ENCODE data around the gene AGBL1. TPM values are rescaled to one million over a fixed set of nuclear protein-coding genes. Genes with fewer than 3 reads are reported as not detected.

The AGBL1 gene
- total and polyA plus RNA-seq, 2 donors (not counting 3 experiments of a cell fraction or from before 2014, with no cell fraction given), result not detected

DNA sequence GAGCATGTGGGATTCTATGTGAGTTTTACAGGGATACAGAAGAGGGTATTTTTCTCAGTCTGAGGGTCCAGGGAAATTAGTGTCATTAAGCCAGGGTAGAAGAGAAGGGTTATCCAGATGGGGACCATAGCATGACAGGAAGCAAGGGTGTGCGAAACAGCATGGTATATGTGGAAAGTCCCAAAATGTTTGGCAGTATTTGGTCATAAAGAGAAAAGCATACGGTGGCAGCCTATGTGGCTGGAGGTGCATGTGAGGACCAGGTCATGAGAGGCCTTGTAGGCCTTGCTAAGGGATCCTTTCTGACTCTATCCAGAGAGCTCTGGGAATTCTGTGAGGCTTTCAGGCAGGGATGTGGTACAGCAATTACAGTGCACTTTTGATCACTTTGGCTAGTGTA is 411.4 kb downstream of the AGBL1 start:
- no peaks in the 10 kb centered on the region for H3K27me3 ChIP-seq (ENCODE audit: control insufficient read depth in 2 of 2, insufficient read depth in 2 of 2, low read length in 2 of 2)
- H3K4me3 ChIP-seq (replicated peaks in 1 of 3; ENCODE audit: insufficient read depth in 1 of 3, low read depth in 1 of 3, low read length in 3 of 3), result no peak overlapping the region
- H3K4me1 ChIP-seq (ENCODE audit: control insufficient read depth, extremely low read depth, insufficient read depth, low read length), result no peaks in the 10 kb centered on the region
- H3K4me2 ChIP-seq (ENCODE audit: insufficient read depth, low read length), result no peak overlapping the region
- H2AFZ ChIP-seq (ENCODE audit: low read depth, low read length), result no peak overlapping the region
- H4K20me1 ChIP-seq (replicated peaks; ENCODE audit: control insufficient read depth, extremely low read depth, insufficient read depth, low read length), result no peaks in the 10 kb centered on the region
- no peaks in the 10 kb centered on the region for H3K9me1 ChIP-seq (replicated peaks; ENCODE audit: control insufficient read depth, extremely low read depth, insufficient read depth, low read length)
- dilution Hi-C loops (cut with MboI; ENCODE audit: extremely low pct_ligation_motif_present, low sequenced_read_pairs), result no loop called here
- TF ChIP-seq JUN (IDR thresholded peaks at IDR 0.05; ENCODE audit: borderline replicate concordance, insufficient read depth, insufficient read length, low read depth) (no peak), EZH2 (IDR thresholded peaks at IDR 0.05; ENCODE audit: borderline replicate concordance, low read depth, low read length, severe bottlenecking) (no peak), MYC (IDR thresholded peaks at IDR 0.05; ENCODE audit: low read depth, low read length) (no peak), POLR2A (IDR thresholded peaks at IDR 0.05; ENCODE audit: low read depth, low read length) (no peak), POLR2AphosphoS5 (IDR thresholded peaks at IDR 0.05; ENCODE audit: insufficient read depth, low read depth, low read length) (no peak), GATA2 (IDR thresholded peaks at IDR 0.05; ENCODE audit: insufficient read depth, insufficient read length, low read depth, low read length) (no peak), FOS (IDR thresholded peaks at IDR 0.05; ENCODE audit: borderline replicate concordance, insufficient read depth, low read length) (no peak)
- TF ChIP-seq, protein P1, sequence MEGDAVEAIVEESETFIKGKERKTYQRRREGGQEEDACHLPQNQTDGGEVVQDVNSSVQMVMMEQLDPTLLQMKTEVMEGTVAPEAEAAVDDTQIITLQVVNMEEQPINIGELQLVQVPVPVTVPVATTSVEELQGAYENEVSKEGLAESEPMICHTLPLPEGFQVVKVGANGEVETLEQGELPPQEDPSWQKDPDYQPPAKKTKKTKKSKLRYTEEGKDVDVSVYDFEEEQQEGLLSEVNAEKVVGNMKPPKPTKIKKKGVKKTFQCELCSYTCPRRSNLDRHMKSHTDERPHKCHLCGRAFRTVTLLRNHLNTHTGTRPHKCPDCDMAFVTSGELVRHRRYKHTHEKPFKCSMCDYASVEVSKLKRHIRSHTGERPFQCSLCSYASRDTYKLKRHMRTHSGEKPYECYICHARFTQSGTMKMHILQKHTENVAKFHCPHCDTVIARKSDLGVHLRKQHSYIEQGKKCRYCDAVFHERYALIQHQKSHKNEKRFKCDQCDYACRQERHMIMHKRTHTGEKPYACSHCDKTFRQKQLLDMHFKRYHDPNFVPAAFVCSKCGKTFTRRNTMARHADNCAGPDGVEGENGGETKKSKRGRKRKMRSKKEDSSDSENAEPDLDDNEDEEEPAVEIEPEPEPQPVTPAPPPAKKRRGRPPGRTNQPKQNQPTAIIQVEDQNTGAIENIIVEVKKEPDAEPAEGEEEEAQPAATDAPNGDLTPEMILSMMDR (IDR thresholded peaks at IDR 0.05; ENCODE audit: extremely low read depth in 1 of 2, insufficient read depth in 1 of 2, low read depth in 1 of 2, low read length in 2 of 2), result no peak
- TF ChIP-seq, protein P2, sequence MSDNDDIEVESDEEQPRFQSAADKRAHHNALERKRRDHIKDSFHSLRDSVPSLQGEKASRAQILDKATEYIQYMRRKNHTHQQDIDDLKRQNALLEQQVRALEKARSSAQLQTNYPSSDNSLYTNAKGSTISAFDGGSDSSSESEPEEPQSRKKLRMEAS (IDR thresholded peaks at IDR 0.05; ENCODE audit: insufficient read depth, insufficient read length), result no peak
- no peak for DNase-seq (ENCODE audit: low read depth, low spot score)
- intact Hi-C loops (cut with micrococcal nuclease), result no loop called here
- H3K9ac ChIP-seq (replicated peaks; ENCODE audit: extremely low read depth, insufficient read depth, low read length), result no peak overlapping the region
- FAIRE-seq, result no peak
- no TSS peak for BruUV-seq (replicated peaks)
- ChIA-PET POLR2A (no interaction called here), CTCF (no interaction called here)
- H3K79me2 ChIP-seq (ENCODE audit: control insufficient read depth, insufficient read depth, low read length), result no peaks in the 10 kb centered on the region
- no peaks in the 10 kb centered on the region for H3K36me3 ChIP-seq (ENCODE audit: control insufficient read depth in 2 of 2, extremely low read depth in 1 of 2, insufficient read depth in 2 of 2, low read length in 2 of 2)
- no peak overlapping the region for H3K27ac ChIP-seq (ENCODE audit: insufficient read depth, low read depth, low read length)
- peaks cover 4% of the 10 kb centered on the region for H3K9me3 ChIP-seq (replicated peaks; ENCODE audit: control insufficient read depth, insufficient read depth, low read length)

All from endothelial cell of umbilical vein (primary cell).